T-cell (primary cell): Measurements from ENCODE around the gene CEP20. TPM values are rescaled to one million over a fixed set of nuclear protein-coding genes. Genes with fewer than 3 reads are reported as not detected.
"Not testable (repeated sequence)": the region's sequence is repeated elsewhere in the genome, so short reads cannot be mapped to it uniquely, and the experiment has no call there.

Experiments used
- ATAC-seq, 4 experiments: fragments of 200-7000 bp in 3 of 4; fragments of 150-1000 bp in 1 of 4; cut with Tn5 transposase; replicated peaks in 1 of 4; 1 replicate in 3 of 4; 2 replicates in 1 of 4; pipeline ENCODE4 v1.10.0; 2021; ENCODE audit warnings: moderate library complexity in 3 of 4, mild to moderate bottlenecking in 2 of 4, moderate number of reproducible peaks in 1 of 4
- CTCF ChIA-PET, 2 donors: fragments of 300-600 bp; sonication (Branson Sonifier 250); formaldehyde crosslinking; loops; one replicate each; lab custom pipeline; 2022; ENCODE audit warnings: antibody characterized with exemption in 2 of 2; lab: Charles Lee
- POLR2A ChIA-PET, 2 donors: fragments of 300-600 bp; sonication (Branson Sonifier 250); formaldehyde crosslinking; loops; one replicate each; lab custom pipeline; 2022; ENCODE audit warnings: antibody characterized with exemption in 2 of 2; lab: Charles Lee
- DNase-seq, 35 experiments: peaks; one replicate each; pipeline versions ENCODE4 v3.0.0 to v3.0.0-alpha.2; 2013 to 2023
- H3K27ac ChIP-seq: one replicate; pipeline ENCODE4 v1.5.1; 2013; ENCODE audit warnings: low read length
- H3K27me3 ChIP-seq, 2 experiments: replicated peaks in 1 of 2; 1 replicate in 1 of 2; 2 replicates in 1 of 2; pipeline versions ENCODE4 v1.6.1 to v1.7.0; 2013; ENCODE audit warnings: low read length in 1 of 2, mixed read lengths in 1 of 2; ENCODE audit not compliant: control insufficient read depth in 2 of 2, insufficient read depth in 2 of 2; ENCODE audit errors: extremely low read depth in 1 of 2
- H3K36me3 ChIP-seq, 2 donors: 1 replicate in 1 of 2; 2 replicates in 1 of 2; pipeline versions ENCODE4 v1.6.1 to v1.7.0; 2013; ENCODE audit warnings: low read length in 1 of 2; ENCODE audit not compliant: control insufficient read depth in 2 of 2, insufficient read depth in 1 of 2; ENCODE audit errors: extremely low read depth in 1 of 2
- H3K4me1 ChIP-seq, 2 experiments: 1 replicate in 1 of 2; 2 replicates in 1 of 2; pipeline versions ENCODE4 v1.6.1 to v1.7.0; 2013; ENCODE audit warnings: low read length in 2 of 2, mixed read lengths in 1 of 2; ENCODE audit not compliant: insufficient read depth in 2 of 2, control insufficient read depth in 1 of 2; ENCODE audit errors: extremely low read depth in 1 of 2
- H3K4me3 ChIP-seq, 2 donors: 1 replicate in 1 of 2; 2 replicates in 1 of 2; pipeline versions ENCODE4 v1.5.1 to v1.7.0; 2013; ENCODE audit warnings: mild to moderate bottlenecking in 2 of 2, low read length in 1 of 2, moderate library complexity in 1 of 2; ENCODE audit not compliant: control insufficient read depth in 1 of 2; ENCODE audit errors: extremely low read depth in 1 of 2
- H3K9me3 ChIP-seq: 2 replicates; pipeline ENCODE4 v1.7.0; 2013
- H3K27ac Mint-ChIP-seq, 2 donors: one replicate each; pipeline ENCODE4 v1.8.0; 2020 to 2021; ENCODE audit warnings: mild to moderate bottlenecking in 2 of 2, mixed read lengths in 2 of 2
- H3K27me3 Mint-ChIP-seq, 2 donors: one replicate each; pipeline ENCODE4 v1.8.0; 2021 to 2022; ENCODE audit warnings: mixed read lengths in 2 of 2
- H3K36me3 Mint-ChIP-seq: one replicate; pipeline ENCODE4 v1.8.0; 2021; ENCODE audit warnings: mixed read lengths
- H3K4me1 Mint-ChIP-seq, 3 donors: one replicate each; pipeline ENCODE4 v1.8.0; 2020 to 2022; ENCODE audit warnings: mixed read lengths in 3 of 3, mild to moderate bottlenecking in 1 of 3
- H3K4me3 Mint-ChIP-seq, 3 donors: one replicate each; pipeline ENCODE4 v1.8.0; 2020 to 2022; ENCODE audit warnings: mild to moderate bottlenecking in 3 of 3, mixed read lengths in 3 of 3, moderate library complexity in 3 of 3
- H3K9me3 Mint-ChIP-seq, 3 donors: one replicate each; pipeline ENCODE4 v1.8.0; 2020 to 2022; ENCODE audit warnings: mixed read lengths in 3 of 3
- WGBS: methylation state at CpG from one replicate; pipeline ENCODE4 v1.1.5; 2013; ENCODE audit warnings: missing lambda C conversion rate; ENCODE audit not compliant: insufficient coverage; 5-methylcytosine and 5-hydroxymethylcytosine counted together
- total RNA-seq, 35 experiments: library from RNA in 6 of 35; stranded (reverse) in 6 of 35; fragments of 120-200 nt in 1 of 35; gene quantifications; one replicate each; pipeline versions ENCODE4 v1.2.1 to v1.2.4 and lab custom pipeline; 2013 to 2026

CEP20 gene
- total RNA-seq, 5 donors from 2014 or later (not counting 1 experiment from before 2014, with no cell fraction given): 17.2 to 25.9 (median 25.2) TPM

GRCh38 chr16:15854061-15854460, 34.3 kb downstream of the CEP20 start:
- Histone ChIP-seq H3K4me1 (peaks cover 0 to 13% of the 10 kb centered on the region in 2 experiments), H3K9me3 (no peaks in the 10 kb centered on the region), H3K27ac (no peak overlapping the region), H3K27me3 (peaks cover 11 to 32% of the 10 kb centered on the region in 2 experiments), H3K4me3 (no peak overlapping the region), H3K36me3 (no peaks in the 10 kb centered on the region)
- CTCF ChIA-PET: no interaction called here
- Mint-ChIP-seq H3K4me3 (no peak overlapping the region), H3K27ac (no peak overlapping the region), H3K4me1 (peaks cover 7 to 9% (median 8%) of the 10 kb centered on the region in 3 donors), H3K9me3 (no peaks in the 10 kb centered on the region), H3K27me3 (peaks cover 20 to 36% of the 10 kb centered on the region in 2 donors), H3K36me3 (peaks cover 2% of the 10 kb centered on the region)
- POLR2A ChIA-PET: no interaction called here
- ATAC-seq (no peak), DNase-seq (no peak)
- WGBS: no CpG with 5 or more reads among the region's 3 CpGs

- H3K27ac ChIP-seq: no peak overlapping the region
- no peak overlapping the region for H3K4me3 ChIP-seq
- Mint-ChIP-seq H3K27me3 (peaks cover 17 to 32% of the 10 kb centered on the region in 2 donors), H3K9me3 (no peaks in the 10 kb centered on the region), H3K4me3 (no peak overlapping the region), H3K36me3 (peaks cover 2% of the 10 kb centered on the region), H3K27ac (no peak overlapping the region), H3K4me1 (peaks cover 6 to 9% (median 7%) of the 10 kb centered on the region in 3 donors)
- ATAC-seq (no peak), DNase-seq (no peak)
- H3K9me3 ChIP-seq: no peaks in the 10 kb centered on the region
- no peaks in the 10 kb centered on the region for H3K36me3 ChIP-seq
- peaks cover 0 to 10% of the 10 kb centered on the region in 2 experiments for H3K4me1 ChIP-seq
- ChIA-PET CTCF (no interaction called here), POLR2A (no interaction called here)
- H3K27me3 ChIP-seq: peaks cover 11 to 25% of the 10 kb centered on the region in 2 experiments
- 70% methylated on average over 3 of the region's 4 CpGs for WGBS
These were observed 35.4 kb downstream of the CEP20 start for GRCh38 chr16:15853021-15853420.

GRCh38 chr16:15850555-15850954, 37.8 kb downstream of the CEP20 start:
- ATAC-seq: not testable (repeated sequence)

GRCh38 chr16:15849209-15849981, 39.0 kb downstream of the CEP20 start:
- Histone ChIP-seq H3K4me1 (no peaks in the 10 kb centered on the region), H3K9me3 (no peaks in the 10 kb centered on the region), H3K4me3 (no peak overlapping the region), H3K36me3 (no peaks in the 10 kb centered on the region), H3K27me3 (peaks cover 0 to 2% of the 10 kb centered on the region in 2 experiments), H3K27ac (no peak overlapping the region)
- Mint-ChIP-seq H3K27ac (no peak overlapping the region), H3K9me3 (no peaks in the 10 kb centered on the region), H3K4me1 (no peaks in the 10 kb centered on the region), H3K27me3 (peaks cover 2 to 4% of the 10 kb centered on the region in 2 donors), H3K36me3 (no peaks in the 10 kb centered on the region), H3K4me3 (no peak overlapping the region)
- ATAC-seq: no peak
- 84% methylated on average over 10 of the region's 12 CpGs for WGBS
- POLR2A ChIA-PET: no interaction called here
- CTCF ChIA-PET: no interaction called here
- no peak for DNase-seq

More at GRCh38 chr16:15850555-15850954, 37.8 kb downstream of the CEP20 start:
- H3K4me1 ChIP-seq, H3K36me3 Mint-ChIP-seq, H3K4me3 ChIP-seq, H3K4me1 Mint-ChIP-seq, CTCF ChIA-PET, H3K9me3 ChIP-seq, H3K4me3 Mint-ChIP-seq, H3K9me3 Mint-ChIP-seq, H3K36me3 ChIP-seq, POLR2A ChIA-PET, H3K27ac ChIP-seq, H3K27me3 Mint-ChIP-seq, H3K27ac Mint-ChIP-seq, H3K27me3 ChIP-seq, DNase-seq: not testable (repeated sequence)
- no CpG with 5 or more reads among the region's 6 CpGs for WGBS

DNA sequence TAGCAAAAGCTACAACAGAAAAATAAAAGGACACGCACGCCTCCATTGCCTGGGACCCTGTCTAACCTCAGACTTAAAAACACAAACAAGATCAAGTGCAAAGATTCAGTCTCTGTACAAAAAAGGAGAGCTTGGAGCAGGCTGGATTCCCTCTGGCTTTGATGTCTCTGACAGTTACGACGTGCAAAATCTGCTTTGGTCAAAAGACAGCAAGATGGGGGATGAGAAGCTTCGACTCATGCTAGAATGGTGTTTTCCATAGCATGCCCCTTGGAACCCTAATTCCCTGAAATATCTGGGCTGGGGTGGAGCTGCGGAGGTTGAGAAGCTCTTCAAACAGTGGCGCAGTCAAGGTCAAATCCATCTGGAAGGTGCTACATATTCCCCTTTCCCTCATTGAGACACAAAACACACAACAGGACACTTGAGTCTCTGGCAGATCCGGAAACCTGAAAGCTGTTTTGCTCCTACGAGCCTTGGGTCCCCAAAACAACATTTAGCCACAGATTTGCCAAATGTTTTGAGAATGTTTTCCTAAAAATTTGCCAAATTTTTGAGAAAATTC, 40.7 kb downstream of the CEP20 start:
- 82% methylated on average over 7 of the region's 9 CpGs for WGBS
- no peak overlapping the region for H3K4me3 Mint-ChIP-seq
- ChIA-PET CTCF (no interaction called here), POLR2A (no interaction called here)
- no peaks in the 10 kb centered on the region for H3K9me3 ChIP-seq
- no peak overlapping the region for H3K27ac Mint-ChIP-seq
- H3K4me1 ChIP-seq: no peaks in the 10 kb centered on the region
- no peaks in the 10 kb centered on the region for H3K4me1 Mint-ChIP-seq
- H3K36me3 ChIP-seq: no peaks in the 10 kb centered on the region
- H3K27me3 ChIP-seq: peaks cover 0 to 2% of the 10 kb centered on the region in 2 experiments
- no peaks in the 10 kb centered on the region for H3K27me3 Mint-ChIP-seq
- H3K27ac ChIP-seq: no peak overlapping the region
- no peak overlapping the region for H3K4me3 ChIP-seq
- H3K36me3 Mint-ChIP-seq: no peaks in the 10 kb centered on the region
- DNase-seq: no peak
- H3K9me3 Mint-ChIP-seq: no peaks in the 10 kb centered on the region
- ATAC-seq: no peak

DNA sequence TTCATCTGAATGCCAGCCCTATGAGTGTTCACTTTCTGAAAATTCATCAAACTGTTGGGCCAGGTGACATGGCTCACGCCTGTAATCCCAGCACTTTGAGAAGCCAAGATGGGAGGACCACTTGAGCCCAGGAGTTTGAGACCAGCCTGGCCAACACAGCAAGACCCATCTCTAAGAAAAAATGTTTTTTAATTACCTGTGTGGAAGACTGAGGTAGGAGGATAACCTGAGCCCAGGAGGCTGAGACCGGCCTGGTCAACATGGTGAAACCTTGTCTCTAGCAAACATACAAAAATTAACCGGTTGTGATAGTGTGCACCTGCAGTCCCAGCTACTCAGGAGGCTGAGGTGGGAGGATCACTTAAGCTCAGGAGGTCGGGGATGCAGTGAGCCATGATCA, 41.9 kb downstream of the CEP20 start:
- Mint-ChIP-seq H3K4me3 (no peak overlapping the region), H3K36me3 (no peaks in the 10 kb centered on the region), H3K27me3 (no peaks in the 10 kb centered on the region), H3K27ac (no peak overlapping the region), H3K4me1 (no peaks in the 10 kb centered on the region), H3K9me3 (no peaks in the 10 kb centered on the region)
- ATAC-seq: no peak
- no peaks in the 10 kb centered on the region for H3K36me3 ChIP-seq
- H3K27ac ChIP-seq: no peak overlapping the region
- no peak for DNase-seq
- peaks cover 0 to 2% of the 10 kb centered on the region in 2 experiments for H3K27me3 ChIP-seq
- POLR2A ChIA-PET: no interaction called here
- no peak overlapping the region for H3K4me3 ChIP-seq
- no peaks in the 10 kb centered on the region for H3K4me1 ChIP-seq
- no peaks in the 10 kb centered on the region for H3K9me3 ChIP-seq
- 88% methylated on average over 1 of the region's 4 CpGs for WGBS
- CTCF ChIA-PET: no interaction called here
